ENCODE measurements around the gene EIF2AK3.

DNA sequence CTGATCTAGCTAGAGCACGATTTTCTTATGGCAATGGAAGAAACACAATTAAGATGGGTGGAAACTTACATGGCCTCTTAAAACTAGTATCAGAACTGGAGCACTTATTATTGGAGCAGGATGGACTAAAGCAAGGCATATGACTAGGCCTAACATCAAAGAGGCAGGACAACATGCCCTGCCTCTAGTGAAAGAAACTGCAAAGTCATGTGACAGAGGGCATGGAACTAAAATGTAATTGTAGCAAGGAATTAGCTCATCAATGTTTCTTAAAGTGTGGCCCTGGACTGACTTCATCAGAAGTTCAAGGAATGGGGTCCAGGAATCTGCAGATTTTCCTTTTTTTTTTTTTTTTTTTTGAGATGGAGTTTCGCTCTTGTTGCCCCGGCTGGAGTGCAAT is 5.3 kb upstream of the EIF2AK3 start:
- TF ChIP-seq, protein P1, sequence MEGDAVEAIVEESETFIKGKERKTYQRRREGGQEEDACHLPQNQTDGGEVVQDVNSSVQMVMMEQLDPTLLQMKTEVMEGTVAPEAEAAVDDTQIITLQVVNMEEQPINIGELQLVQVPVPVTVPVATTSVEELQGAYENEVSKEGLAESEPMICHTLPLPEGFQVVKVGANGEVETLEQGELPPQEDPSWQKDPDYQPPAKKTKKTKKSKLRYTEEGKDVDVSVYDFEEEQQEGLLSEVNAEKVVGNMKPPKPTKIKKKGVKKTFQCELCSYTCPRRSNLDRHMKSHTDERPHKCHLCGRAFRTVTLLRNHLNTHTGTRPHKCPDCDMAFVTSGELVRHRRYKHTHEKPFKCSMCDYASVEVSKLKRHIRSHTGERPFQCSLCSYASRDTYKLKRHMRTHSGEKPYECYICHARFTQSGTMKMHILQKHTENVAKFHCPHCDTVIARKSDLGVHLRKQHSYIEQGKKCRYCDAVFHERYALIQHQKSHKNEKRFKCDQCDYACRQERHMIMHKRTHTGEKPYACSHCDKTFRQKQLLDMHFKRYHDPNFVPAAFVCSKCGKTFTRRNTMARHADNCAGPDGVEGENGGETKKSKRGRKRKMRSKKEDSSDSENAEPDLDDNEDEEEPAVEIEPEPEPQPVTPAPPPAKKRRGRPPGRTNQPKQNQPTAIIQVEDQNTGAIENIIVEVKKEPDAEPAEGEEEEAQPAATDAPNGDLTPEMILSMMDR (IDR thresholded peaks at IDR 0.05): no peak
- TF ChIP-seq POLR2A (IDR thresholded peaks at IDR 0.05) (no peak), POLR2AphosphoS5 (IDR thresholded peaks at IDR 0.05) (no peak)
